ENCODE measurements around the gene FGFR2.

DNA sequence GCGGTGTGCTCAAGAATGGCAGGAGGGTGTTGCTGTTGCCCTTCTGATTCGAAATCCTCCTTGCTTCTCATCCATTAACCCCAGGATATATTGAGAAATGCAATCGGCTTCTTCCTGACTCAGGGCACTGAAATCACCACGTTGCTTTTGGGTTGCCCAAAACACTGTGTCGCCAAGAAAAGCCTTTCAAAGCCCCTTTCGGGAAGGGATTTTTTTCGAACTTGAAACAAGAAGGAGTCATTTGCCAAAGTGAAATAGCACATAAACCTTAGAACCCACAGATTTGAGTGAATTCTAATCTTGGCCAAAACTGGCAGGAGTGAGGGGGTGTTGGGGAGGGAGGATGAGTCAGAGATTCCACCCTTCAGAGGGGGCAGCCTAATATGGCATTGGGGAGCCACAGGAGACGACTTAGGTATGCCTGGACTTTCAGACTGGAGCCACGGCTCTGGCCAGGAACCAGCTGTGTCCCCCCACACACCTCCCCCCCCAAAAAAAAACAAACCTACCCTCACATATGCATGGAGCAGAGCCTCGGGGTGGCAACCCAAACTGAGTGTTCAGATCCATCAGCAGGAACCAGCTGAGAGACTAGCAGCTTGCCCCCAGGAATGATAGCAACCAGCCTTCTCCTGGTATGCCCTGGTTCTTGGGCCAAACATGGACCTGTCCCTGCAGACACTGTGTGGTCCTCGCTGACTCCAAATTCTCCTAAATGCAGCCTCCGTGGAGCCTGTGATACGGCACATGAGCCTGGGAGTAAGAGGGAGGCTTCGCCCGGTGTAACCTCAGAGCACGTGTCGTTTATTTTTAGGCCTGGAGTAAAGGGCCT, 138.4 kb downstream of the FGFR2 start:
- TF ChIP-seq, protein P1, sequence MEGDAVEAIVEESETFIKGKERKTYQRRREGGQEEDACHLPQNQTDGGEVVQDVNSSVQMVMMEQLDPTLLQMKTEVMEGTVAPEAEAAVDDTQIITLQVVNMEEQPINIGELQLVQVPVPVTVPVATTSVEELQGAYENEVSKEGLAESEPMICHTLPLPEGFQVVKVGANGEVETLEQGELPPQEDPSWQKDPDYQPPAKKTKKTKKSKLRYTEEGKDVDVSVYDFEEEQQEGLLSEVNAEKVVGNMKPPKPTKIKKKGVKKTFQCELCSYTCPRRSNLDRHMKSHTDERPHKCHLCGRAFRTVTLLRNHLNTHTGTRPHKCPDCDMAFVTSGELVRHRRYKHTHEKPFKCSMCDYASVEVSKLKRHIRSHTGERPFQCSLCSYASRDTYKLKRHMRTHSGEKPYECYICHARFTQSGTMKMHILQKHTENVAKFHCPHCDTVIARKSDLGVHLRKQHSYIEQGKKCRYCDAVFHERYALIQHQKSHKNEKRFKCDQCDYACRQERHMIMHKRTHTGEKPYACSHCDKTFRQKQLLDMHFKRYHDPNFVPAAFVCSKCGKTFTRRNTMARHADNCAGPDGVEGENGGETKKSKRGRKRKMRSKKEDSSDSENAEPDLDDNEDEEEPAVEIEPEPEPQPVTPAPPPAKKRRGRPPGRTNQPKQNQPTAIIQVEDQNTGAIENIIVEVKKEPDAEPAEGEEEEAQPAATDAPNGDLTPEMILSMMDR (IDR thresholded peaks at IDR 0.05): no peak
- no peak for TF ChIP-seq POLR2A (IDR thresholded peaks at IDR 0.05)
- no peak for TF ChIP-seq POLR2AphosphoS5 (IDR thresholded peaks at IDR 0.05)

All from breast epithelium (tissue), 3 donors.